Coronary artery (tissue), 2 donors: ENCODE data around the gene TRMT6.

Experiments
- DNase-seq: peaks from one replicate; pipeline ENCODE4 v3.0.0-alpha.2; 2017; ENCODE audit warnings: low spot score
- H3K27ac ChIP-seq, 2 donors: fragments of 200-600 bp; sonication (generic); one replicate each; pipeline ENCODE4 v1.5.1; 2016 to 2019
- H3K4me3 ChIP-seq: fragments of 200-600 bp; sonication (generic); 2 replicates; pipeline ENCODE4 v1.5.1; 2016; ENCODE audit warnings: mild to moderate bottlenecking, moderate library complexity
- CTCF ChIP-seq: fragments of 200-600 bp; sonication (generic); IDR thresholded peaks from one replicate; pipeline ENCODE4 v1.5.1; 2019; ENCODE audit warnings: antibody characterized with exemption

TRMT6 gene

DNA sequence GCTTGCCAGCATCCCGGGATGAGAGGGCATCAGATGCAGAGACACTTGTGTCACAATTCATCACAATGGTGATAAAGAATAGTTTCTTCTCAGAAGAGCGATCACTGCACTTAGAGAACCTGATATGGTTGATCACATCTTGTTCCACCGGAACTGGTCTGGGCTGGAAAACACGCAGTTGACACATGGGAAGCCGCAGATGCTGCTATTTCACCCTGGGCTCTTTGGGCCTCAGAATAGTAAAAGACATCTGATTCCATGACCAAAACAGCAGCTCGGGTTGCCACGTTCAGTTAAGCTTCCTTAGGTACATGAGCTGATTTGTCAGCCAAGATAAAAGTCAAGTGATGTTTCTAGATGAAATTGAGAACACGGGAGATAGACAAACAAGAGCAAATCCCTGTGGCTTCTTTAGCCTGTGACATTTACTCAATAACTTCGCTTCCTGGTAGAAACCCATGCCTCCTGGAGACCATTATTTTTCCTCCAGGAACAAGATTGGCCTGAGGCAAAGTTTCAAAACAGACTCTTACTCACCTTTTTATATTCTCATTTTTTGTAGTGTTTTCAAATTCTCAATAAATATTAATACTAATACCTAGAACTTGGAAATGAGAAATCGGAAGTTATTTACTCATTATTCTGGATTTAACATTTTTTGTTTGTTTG is 59.4 kb downstream of the TRMT6 start:
- no peak for DNase-seq
- Histone ChIP-seq H3K27ac (no peak overlapping the region), H3K4me3 (no peak overlapping the region)
- no peak for TF ChIP-seq CTCF

DNA sequence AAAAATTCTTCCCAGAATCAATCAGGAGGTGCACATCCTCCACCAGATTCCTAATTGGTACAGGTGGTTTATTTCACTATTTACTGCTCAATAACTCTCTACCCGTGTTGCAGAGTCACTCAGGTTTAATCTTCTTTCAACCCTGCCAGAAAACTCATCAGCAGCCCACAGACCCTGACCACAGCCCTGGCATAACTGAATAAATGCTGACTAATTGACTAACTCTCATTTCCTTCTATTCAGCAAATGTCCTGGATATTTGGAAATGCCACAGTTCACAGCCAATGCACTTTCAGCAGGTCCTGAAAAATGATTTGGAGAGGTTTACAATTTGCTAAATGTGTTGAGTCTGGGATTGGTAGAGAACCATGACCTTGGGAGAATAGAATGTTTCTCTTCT is 62.3 kb downstream of the TRMT6 start:
- H3K27ac ChIP-seq = no peak overlapping the region
- TF ChIP-seq CTCF = no peak

DNA sequence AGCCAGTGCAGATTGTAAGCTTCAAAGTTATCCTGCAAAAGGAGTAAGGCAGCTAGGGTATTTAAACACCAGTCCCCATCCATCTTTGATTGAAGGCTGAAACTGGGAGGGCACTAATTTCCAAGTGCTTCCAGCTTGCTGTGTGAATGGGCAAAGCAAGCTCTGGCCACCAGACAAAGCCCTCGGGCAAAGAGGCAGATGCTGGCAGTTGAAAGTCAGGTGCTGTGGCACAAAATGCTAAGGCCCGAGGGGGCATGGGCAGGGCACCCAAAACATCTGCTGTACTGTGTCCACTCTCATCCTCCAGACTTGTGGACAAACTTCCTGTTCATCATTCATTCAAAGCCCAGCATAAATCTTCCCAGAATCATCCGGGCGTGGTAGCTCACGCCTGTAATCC is 62.9 kb downstream of the TRMT6 start:
- TF ChIP-seq CTCF = no peak
- Histone ChIP-seq H3K4me3 (no peak overlapping the region), H3K27ac (no peak overlapping the region)
- DNase-seq = no peak

More for the DNA sequence above, 62.3 kb downstream of the TRMT6 start:
- DNase-seq = no peak
- H3K4me3 ChIP-seq = no peak overlapping the region
